Measurements from ENCODE around the gene ZNF324B.

DNA sequence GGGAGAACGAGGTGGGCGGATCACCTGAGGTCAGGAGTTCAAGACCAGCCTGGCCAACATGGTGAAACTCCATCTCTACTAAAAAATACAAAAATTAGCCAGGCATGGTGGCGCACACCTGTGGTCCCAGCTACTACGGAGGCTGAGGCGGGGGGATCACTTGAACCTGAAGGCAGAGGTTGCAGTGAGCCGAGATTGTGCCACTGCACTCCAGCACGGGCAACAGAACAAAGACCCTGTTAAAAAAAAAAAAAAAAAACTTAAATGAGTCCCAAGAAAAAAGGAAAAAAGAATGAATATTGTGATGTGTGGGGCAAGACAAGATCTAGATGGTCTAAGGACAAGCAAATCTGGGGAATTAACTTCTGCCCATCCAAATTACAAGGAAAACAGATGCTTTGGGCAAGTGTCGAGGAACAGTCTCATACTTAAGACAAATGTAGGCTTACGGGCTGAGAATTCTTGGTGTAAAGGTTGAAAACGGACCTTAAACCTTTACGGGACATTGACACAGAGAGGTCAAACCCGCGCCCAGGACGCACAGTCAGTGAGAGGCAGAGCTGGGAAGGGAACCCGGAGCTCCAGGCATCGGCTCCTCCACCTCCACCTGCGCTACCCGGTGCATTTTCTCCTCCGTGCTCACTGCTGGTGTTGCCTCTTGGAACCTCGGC, 14.8 kb downstream of the ZNF324B start:
- TF ChIP-seq, protein P1, sequence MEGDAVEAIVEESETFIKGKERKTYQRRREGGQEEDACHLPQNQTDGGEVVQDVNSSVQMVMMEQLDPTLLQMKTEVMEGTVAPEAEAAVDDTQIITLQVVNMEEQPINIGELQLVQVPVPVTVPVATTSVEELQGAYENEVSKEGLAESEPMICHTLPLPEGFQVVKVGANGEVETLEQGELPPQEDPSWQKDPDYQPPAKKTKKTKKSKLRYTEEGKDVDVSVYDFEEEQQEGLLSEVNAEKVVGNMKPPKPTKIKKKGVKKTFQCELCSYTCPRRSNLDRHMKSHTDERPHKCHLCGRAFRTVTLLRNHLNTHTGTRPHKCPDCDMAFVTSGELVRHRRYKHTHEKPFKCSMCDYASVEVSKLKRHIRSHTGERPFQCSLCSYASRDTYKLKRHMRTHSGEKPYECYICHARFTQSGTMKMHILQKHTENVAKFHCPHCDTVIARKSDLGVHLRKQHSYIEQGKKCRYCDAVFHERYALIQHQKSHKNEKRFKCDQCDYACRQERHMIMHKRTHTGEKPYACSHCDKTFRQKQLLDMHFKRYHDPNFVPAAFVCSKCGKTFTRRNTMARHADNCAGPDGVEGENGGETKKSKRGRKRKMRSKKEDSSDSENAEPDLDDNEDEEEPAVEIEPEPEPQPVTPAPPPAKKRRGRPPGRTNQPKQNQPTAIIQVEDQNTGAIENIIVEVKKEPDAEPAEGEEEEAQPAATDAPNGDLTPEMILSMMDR (IDR thresholded peaks at IDR 0.05), result no peak
- no peak for TF ChIP-seq POLR2A (IDR thresholded peaks at IDR 0.05)
